ENCODE results near the gene STRN3.

DNA sequence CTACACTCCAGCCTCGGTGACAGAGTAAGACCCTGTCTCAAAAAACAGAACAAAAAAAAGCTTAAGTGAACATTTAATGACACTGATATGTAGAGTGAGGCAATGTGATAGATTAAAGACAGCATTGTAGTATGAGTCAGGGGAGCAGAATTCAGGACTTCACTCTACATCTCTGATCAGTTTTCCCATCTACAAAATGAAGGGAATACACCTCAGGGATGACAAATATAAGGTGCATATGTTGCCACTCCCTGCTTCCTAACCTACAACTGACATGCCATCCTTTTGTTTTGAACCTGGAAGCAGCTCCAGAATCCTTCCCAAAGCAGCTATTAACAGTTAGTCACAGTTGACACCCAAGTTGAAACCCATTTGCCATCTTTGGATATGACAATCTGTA is 30.9 kb upstream of the STRN3 start:
- TF ChIP-seq CTCF (IDR thresholded peaks at IDR 0.05), result no peak
- no peak for TF ChIP-seq POLR2AphosphoS5 (IDR thresholded peaks at IDR 0.05)
- TF ChIP-seq POLR2A (IDR thresholded peaks at IDR 0.05), result no peak
- no peak for TF ChIP-seq EP300 (IDR thresholded peaks at IDR 0.05)

All from sigmoid colon (tissue), 4 donors.